Left forelimb (tissue), 1 donor: Measurements from ENCODE around the gene NFIB.

Experiments used
- DNase-seq: peaks from one replicate; pipeline ENCODE4 v3.0.0-alpha.2; 2018; ENCODE audit warnings: low spot score

NFIB gene

GRCh38 chr9:14318934-14319580, 5.1 kb upstream of the NFIB start:
- no peak for DNase-seq

DNA sequence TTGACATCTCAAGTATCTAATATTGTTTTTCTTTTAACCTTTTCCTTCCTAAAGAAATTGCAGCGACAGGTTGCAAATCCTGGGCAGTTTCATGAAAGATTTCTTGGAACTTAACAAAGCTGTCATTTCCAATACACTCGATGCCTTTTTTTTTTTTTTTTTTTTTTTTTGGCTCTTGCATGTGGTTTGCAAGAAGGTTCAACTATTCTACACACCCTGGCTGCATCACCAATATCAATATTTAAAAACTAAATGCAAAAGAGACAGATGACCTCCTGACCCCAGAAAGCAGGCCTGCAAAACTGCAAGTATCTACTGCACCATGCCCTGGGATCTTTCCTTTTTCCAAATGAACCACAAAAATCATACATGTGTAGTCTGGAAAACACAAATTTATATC, 4.4 kb upstream of the NFIB start:
- DNase-seq, result no peak

DNA sequence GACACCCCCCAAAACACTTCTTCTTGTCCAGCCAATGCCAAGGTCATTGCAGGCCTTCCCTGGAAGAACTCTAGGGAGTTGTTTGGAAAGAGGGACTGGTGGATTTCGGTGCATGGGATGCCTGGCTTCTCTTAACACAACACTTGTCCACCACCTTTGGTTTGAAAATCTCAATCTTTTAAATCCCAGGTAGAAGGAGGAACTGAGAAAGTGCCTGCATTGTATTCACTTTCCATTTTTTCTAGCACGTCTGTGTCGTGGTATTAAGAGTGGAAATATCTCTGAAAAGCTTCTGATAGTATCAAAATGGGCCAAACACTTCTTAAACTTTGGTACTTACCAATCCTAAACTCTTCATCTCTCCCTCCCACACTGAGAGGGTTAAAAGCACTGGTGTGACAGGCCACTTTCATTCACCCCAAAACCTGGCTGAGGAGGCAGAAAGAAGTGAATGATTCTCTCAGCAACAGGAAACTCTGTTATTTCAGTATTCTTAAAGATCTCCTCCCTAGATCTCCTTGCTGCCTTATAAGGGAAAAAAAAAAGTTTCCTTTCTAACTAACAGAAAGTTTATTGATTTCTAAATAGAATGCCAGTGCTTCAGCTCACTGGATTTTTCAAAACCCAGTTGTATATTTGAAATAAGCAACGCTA, 3.9 kb upstream of the NFIB start:
- no peak for DNase-seq

DNA sequence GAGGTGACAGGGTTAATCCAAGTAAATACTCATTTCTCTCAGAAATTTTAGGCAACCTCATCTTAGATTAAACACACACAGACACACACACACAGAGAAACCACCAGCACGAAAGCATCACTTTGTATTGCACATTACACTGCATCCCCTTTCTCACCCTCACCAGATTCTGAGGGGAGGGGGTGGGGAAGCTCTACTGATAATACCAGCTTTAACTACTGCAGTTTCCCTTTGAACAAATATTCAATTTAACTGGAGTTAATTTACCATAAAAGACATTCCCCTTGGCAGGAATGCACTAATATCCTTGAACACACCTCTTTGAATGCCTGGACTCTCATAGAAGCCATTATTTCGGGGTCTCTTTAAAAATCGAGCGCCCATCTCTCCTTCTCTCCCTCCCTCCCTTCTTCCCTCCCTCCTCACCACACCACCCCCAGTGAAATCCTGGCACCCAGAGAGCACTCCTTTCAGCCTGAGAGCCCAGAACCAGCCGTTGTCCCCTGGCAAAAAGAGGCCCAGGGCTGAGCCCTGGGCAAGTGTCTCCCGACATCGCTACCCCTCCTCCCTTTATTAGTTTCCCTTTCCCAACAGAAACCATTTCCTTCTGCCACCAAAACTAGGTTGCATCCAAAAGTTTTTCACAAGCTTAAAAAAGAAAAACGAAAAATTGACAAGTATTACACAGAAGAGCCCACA, 2.8 kb upstream of the NFIB start:
- no peak for DNase-seq

DNA sequence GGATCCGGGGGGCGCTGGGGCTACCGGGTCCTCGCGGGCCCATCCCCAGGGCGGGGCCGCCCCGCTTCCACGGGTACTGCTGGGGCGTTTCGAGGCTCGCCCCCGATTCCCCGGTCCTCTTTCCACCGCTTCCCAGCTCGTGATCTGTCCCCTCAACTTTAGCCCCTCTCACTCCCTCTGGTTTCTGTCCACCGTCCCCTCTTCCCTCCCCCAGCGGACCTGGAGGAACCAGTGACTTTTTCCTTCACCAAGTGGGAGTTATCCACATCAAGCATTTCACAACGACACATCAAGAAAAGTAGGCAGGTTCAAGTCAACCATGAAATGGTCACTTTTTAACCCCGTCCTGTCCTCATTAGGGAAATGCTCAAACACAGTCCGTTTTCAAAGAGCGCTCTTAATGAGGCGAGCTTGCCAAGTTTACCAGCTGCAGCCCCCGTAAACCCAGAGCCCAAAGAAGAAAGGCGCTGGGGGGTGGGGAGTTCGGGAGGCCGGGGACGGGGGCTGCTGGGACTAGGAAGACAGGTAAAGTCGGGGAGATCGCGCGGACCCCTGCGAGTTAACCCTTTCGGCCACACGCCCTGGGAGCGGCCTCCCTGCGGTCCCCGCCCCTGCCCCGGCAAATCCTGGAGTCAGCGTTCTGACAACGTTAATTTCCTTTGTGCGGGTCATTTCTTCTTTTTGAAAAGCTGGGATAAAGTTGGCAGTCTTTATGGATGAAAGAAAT, 2.1 kb upstream of the NFIB start:
- peak; percentile 84 for DNase-seq

GRCh38 chr9:14314929-14315874, 1.3 kb upstream of the NFIB start:
- peak; percentile 97 for DNase-seq

GRCh38 chr9:14314424-14314928, 535 bp upstream of the NFIB start:
- peak; percentile 92 for DNase-seq

DNA sequence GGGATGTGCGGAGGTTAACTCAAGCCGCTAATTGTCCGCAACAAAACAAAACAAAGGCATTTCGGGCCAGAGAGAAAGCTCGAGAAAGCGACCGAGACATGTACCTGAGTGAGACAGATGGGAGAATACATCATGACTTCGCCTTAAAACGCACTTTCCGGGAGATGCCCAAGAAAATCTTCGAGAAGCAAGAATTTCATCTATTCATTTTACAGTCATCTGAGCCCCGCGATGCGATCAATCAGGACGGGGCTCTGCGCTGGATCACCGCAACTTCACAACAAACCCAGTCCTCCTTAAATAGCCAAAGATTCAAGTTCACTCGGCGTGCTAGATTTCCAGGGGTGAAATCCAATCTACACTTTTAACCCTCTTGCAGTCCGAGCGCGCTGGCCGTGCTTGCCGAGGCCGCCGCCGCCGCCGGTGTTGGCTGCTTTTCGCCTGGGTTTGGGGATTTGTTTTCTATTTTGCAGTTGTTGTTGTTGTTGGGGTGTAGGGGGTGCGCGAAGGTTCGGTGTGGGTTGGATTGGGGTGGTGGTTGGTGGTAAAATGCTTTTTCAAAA, 482 bp downstream of the NFIB start:
- DNase-seq, result peak; percentile 77

DNA sequence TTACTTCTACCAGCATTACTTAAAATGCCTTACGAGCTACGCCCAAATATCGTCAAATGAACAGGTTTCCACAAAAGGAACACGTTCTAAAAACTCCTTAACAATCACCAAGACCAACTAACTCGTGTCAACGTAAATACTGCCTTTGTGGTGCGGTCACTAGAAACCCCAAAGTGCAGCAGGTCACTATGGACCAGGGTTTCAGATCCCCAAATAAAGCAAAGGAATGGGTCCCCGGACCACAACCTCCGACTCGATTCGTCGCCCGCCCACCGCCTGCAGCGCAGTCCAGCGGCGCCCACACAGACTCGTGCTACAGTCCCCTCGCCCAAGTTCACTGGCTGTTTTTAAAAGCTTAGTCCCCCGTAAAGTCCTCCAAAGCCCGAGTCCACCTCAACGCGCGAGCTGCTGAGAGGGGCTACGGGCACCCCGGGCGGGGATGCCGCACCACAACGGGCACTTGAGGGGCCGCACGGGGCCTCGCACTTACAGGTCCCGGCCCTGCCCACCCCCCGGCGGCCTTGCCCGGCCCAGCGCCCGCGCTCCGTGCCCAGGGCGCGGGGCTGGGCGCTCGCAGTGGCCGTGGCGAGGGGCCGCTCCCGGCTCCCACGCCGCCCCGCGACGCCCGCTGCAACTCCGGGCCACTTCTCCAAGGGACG, 1.1 kb downstream of the NFIB start:
- DNase-seq, result no peak

DNA sequence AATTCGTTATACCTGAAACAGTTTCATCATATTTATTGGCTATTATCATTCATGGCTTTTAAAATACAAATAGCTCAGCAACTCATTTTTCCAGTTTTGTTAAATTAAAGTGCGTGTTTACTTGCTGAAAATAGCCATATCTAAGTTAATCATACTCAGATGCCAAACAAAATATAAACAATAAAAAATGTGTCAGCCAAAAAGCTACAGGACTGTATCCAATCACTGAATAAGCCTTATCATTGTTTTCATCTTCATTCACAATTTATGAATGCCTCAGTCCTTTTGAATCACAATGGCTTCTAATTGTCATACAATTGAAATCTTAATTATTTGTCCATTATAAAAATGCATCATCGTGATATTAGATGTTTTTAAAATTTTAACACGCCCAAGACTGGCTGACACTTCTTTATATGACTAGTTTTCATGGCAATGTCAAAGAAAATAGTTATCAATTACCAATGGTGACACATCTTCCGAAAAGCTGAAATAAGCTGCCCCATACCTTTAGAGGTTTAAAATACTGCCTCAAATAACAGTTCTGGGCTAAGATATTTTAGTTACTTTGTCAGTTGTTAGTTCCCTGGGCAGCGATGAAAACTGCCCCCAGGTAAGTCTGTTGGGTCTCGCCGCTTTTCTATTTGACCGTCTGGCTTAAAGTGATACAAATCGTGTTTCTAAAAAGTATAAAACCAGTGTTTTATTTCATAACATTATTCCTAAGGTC, 1.8 kb downstream of the NFIB start:
- no peak for DNase-seq

DNA sequence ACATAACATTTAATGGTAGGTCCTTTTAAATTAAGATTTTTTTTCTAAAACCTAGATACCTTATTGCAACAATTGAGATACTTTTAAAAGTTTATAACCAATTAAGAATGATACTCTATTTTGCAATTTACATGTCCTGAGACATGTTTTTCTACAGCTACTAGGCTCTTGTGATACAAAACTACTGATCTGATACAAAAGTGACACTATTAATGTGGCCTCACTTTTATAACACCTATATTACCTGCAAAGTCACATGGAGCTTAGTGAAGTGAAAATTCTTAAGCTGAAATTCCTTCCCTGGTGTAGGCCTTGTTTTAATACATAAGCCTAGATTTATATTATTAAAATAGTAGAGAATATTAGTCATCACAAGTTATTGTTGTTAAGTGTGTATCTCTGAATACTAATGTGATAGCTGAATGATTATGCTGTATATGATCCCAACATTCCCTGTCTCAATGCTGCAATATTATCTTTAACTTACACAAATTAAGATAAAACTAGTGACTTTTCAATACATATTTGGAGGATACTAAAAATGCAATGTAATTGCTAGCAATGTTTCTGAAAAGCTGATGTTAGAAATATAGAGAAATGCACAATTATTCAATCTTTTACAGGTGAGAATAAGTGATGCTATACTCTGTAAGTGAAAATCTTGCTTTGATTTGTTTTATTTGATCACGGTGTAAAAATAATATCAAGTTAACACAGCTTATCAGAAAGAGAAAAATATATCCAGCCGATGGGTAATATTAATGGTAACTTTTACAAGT, 2.6 kb downstream of the NFIB start:
- DNase-seq, result no peak

DNA sequence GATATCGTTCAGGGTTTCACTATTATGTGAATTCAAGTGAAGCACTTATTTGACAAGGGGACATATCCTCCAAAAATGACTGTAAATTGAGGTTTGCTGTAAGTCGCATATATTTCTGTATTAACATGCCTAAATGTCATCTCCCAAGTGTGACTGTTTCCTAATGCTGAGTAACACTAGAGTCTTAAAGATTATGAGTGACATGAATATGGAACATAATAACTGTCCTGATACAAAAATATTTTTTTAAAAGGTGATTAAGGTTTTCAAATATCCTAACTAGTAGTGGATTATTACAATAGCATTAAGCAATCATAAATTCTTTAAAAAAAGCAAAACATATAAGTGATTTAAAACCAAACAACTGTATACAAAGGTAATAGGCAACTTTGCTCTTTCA, 3.6 kb downstream of the NFIB start:
- DNase-seq, result no peak

GRCh38 chr9:14309403-14309802, 4.5 kb downstream of the NFIB start:
- no peak for DNase-seq

DNA sequence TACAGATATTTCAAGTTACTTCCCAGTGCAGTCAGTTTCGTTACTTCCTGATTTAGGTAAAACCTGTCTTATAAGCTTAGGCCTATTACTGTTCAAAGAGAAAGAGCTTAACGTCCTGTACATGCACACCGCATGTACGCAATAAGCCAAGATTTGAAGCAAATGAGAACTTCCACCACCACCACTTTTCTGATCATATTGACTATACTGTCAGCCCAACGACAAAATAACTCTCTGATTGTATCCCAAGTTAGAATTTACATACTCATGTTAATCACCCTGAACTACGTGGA, 5.1 kb downstream of the NFIB start:
- DNase-seq, result no peak

DNA sequence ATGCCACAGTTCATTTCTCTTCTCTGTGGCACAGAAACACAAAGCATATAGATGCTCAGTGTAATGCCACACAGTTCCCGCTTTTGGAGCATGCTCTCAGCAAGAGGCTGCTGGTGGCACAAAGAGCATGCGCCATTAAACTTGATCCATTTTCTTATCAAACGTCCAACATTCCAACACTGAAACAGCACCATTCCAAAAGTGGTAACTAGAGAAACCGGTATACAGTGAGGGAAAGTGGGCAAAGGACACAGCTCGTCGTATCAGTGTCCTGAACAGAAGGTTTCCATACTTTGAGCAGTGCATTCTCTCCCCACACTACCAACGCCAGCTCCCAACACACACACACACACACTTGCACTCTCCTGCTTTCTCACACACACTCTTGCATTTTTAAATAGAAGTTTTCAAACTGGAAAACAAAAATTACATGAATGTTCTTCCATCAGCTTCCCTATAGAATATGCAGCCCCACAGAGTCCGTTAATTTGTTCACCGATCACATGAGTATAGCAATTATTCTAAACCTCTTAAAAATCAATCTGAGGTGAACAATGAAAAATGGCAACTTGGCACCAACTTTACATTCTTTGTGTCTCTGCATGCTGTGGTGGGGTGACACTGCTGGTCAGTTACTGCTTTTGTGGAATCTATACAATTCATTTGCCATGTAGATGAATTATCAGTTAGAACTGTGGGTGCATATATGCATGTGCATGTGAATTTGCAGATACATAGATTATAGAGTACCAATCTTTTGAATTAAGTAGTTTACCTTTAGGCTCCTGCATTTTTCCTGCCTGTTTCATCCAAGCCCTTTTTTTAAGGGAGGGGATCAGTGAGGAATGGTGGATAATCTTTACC, 5.7 kb downstream of the NFIB start:
- DNase-seq, result no peak

- DNase-seq, result no peak
Measured at GRCh38 chr9:14306672-14307660, 7.0 kb downstream of the NFIB start.

DNA sequence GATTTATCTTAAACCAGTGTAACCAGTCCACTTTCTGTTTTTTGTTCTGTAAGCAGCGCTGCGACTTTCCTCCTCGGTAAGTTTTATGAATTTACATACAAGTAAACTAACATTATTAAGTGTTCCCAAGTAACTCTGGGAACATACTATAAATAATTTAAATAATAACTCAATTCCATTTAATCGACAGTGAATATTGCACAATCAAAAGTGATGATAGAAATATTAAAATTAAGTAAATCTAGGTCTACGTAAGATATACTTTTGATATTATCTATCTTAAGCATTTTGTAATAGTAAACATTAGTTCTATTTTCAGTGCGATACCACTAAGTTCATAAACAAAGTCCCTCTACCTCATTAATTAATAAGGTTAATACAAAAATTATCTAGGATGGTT, 7.8 kb downstream of the NFIB start:
- DNase-seq, result no peak
